GM19452 (cell line): ENCODE measurements around the gene SIVA1.
"Not testable (repeated sequence)": the region's sequence is repeated elsewhere in the genome, so short reads cannot be mapped to it uniquely, and the experiment has no call there.

Experiments used
- ATAC-seq: cut with Tn5 transposase; IDR thresholded peaks from one replicate; pipeline ENCODE4 v1.9.1; 2021; ENCODE audit not compliant: unreplicated experiment

Gene SIVA1

DNA sequence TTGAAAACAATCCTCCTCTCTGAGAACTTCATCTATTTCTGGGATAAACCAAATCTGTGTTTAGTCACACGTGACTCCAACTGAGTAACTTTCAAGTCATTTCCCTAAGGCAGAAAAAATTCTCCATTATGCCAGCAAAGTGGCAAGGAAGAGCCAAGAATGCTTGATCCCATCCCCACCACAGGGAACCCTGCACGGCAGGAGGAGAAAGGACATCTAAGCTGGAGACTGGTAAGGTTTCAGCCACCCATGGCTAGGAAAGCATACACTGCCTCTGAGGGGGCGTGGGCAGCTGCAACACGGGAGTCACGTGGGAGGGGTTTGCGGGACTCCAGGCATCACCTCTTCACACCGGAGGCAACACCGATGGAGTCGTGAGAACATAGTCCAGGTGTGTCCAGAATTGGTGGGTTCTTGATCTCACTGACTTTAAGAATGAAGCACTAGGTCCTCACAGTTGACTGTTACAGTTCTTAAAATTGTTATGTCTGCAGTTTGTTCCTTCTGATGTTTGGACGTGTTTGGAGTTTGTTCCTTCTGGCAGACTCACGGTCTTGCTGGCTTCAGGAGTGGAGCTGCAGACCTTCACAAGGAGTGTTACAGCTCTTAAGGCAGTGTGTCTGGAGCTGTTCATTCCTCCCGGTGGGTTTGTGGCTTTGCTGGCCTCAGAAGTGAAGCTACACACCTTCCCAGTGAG lies 2.7 kb upstream of the SIVA1 start:
- no peak for ATAC-seq

- not testable (repeated sequence) for ATAC-seq
Measured at GRCh38 chr14:104750753-104751057, 2.2 kb upstream of the SIVA1 start.

DNA sequence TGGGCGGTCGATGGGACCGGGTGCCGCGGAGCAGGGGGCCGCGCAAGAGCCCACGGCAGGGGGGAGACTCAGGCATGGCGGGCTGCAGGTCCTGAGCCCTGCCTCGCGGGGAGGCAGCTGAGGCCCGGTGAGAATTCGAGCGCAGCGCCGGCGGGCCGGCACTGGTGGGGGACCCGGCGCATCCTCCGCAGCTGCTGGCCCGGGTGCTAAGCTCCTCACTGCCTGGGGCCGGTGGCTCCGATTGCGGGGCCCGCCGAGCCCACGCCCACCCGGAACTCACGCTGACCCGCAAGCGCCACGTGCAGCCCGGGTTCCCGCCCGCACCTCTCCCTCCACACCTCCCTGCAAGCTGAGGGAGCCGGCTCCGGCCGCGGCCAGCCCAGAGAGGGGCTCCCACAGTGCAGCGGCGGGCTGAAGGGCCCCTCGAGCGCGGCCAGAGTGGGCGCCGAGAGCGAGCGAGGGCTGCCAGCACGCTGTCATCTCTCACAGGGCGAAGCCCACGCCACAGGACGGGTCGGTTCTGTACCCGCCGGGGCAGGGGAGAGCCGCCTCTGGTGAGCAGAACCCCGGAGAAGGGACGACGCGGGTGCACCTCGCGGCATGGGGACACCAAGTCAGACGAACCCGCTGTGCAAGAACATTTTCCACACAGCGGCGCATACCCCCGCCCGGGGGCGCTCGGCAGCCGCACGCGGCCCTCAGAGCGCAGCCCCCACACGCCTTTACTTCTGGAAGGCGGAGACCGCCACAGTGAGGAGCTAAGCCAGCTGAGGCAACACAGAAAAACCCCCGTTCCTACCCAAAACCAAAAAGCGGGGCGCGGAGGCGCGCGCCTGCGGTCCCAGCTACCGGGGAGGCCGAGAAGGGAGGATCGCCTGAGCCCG lies 1.2 kb upstream of the SIVA1 start:
- ATAC-seq = no peak

GRCh38 chr14:104752423-104752734 lies 568 bp upstream of the SIVA1 start:
- peak; percentile 79 for ATAC-seq

GRCh38 chr14:104753528-104754212 lies 723 bp downstream of the SIVA1 start:
- ATAC-seq = no peak

DNA sequence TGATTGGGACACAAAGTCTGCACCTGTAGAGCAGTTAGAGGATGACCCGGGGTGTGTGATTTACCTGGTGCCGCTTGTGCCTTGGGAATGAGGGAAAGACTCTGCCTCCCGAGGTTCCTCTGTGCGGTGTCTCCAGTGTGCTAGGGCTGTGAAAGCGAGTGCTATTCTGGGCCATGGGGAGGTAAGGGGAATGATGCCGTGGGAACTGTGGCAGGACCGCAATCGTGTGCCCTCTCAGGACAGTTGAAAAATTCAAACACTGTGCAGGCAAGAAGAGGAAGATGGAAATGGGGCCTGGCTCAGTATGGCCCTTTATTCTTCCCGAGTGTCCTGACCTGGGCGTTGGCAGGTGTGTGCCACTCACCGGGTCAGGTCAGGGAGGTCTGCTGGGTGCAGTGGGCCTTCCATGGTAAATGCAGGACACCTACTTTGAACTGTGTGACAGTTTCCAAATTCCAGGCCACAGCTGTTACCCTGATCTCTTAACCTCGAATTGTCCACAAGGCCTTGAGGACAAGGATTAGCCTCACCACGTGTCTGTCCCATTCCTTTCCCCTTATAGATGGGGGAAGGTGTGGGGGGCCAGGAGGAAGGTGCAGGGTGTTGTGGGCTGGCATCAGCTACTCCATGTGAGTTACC lies 1.4 kb downstream of the SIVA1 start:
- no peak for ATAC-seq

DNA sequence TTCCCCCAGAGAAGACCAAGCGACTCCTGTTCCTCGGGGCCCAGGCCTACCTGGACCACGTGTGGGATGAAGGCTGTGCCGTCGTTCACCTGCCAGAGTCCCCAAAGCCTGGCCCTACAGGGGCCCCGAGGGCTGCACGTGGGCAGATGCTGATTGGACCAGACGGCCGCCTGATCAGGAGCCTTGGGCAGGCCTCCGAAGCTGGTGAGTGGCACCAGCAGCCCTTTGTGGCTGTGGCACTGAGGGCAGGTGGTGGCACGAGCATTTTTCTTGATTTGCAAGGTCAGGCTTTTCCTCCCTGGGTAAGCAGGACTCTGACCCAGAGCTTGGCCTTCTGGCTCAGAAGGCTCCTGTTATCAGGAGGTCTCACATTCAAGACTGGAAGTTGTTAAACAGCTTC lies 2.7 kb downstream of the SIVA1 start:
- ATAC-seq = no peak

DNA sequence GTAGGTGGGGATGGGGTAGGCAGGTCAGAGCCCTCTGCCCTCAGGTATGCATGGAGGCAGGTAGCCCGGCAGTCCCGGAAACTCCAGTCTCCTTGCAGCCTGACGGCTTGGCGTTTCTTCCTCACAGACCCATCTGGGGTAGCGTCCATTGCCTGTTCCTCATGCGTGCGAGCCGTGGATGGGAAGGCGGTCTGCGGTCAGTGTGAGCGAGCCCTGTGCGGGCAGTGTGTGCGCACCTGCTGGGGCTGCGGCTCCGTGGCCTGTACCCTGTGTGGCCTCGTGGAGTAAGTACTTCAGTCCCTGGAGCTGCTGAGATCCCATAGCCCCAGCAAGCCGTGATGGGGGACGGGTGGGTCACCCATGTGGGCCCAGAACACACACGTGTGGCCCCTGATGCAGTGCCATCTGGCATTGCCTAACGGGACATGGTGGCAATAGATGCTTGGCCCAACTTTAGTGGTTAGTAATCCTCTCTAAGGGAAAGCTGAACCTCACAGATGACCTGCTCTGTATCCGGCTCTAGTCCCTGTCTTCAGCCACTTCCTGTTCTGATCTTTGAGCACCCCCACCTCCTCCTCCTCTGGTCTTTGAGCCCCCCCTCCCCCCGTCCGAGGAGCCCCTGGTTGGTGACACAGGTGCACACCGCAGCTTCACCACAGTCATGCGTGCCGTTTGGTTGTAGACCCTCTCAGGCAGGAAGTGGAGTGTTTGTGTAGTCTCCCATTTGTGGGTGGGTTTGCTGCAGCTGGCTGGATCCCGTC lies 3.7 kb downstream of the SIVA1 start:
- ATAC-seq = no peak

GRCh38 chr14:104757238-104757585 lies 4.3 kb downstream of the SIVA1 start:
- ATAC-seq = no peak

DNA sequence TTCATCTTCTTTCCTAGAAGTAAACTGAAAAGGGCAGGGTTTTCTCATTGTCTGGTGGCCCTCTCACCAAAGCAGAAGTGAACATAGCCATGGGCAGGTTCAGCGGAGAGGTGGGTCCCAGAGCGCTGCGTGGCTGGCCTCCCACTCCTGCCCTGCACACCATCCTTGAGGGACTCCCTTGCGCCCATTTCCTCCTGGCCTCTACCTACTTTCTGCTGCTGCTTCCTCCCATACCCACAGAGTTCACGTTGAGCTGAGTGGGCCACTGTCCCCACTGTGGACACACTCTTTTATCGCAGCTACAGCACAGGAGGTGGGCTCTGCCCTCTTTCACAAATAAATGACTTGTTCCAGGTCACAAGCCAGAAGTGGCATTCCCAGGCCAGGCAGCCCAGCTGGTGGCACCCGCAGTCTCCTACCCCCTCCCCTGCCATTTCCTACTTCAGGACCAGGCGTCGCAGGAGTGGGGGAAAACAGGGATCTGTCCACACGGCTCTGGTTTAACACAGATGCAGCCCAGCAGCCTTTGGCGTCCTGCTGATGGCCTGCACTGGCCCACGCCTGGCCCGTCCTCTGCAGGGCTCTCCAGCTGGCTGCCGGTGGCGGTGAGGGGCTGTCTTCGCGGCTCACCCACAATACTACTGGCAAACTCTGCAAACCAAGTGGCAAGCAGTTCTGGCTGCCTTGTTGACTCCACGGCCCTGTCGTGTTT lies 4.9 kb downstream of the SIVA1 start:
- no peak for ATAC-seq

DNA sequence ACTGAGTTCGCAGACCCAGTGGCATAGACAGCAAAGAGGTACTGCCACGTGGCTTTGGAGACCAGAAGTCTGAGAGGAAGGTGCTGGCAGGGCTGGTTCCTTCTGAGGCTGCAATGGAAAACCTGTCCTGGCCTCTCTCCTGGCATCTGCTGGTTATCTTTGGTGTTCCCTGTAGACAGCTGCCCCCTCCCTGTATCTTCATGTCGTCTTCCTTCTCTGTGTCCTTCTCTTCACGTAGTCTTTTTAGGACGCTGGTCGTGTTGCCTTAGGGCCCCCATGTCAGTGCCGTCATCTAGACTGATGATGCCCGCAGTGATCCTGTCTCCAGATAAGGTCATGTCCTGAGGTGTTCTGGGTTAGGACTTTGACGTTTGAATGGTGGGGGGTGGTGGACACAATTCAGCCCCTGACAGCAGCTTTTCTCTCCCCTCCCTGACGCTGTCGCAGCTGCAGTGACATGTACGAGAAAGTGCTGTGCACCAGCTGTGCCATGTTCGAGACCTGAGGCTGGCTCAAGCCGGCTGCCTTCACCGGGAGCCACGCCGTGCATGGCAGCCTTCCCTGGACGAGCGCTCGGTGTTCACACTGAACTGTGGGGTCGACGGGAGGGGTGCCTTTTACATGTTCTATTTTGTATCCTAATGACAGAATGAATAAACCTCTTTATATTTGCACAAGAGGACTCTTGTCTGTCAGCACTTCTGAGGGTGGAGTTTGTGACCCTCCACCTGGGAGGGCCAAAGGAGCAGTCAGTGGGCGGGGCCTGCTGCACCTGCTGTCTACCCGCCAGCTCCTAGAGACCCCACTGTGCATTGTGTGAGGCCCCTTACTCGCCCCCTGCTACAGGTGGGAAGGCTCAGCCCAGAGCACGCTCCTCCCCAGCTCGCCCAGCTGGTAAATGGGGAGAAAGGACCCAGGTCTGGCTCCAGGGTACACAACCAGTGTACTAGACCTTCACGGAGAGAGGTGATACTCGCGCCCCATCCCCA lies 6.3 kb downstream of the SIVA1 start:
- ATAC-seq = no peak

- ATAC-seq = no peak
Measured at GRCh38 chr14:104765517-104765916, 12.6 kb downstream of the SIVA1 start.

GRCh38 chr14:104766256-104766862 lies 13.4 kb downstream of the SIVA1 start:
- ATAC-seq = no peak

- no peak for ATAC-seq
Measured at GRCh38 chr14:104766863-104767633, 14.1 kb downstream of the SIVA1 start.

DNA sequence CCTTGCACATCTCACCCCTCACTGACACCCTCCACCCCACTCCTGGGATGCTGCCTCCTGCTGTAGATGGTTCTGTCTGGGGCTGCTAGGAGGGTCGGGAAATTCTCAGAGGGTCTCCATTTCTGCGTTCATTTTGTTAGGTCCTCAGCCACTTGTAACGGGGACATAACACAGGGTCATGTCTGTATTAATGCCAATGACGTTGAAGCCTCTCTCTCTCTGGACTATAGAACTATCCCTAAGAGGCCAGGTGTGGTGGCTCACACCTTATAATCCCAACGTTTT lies 14.6 kb downstream of the SIVA1 start:
- ATAC-seq = no peak

- ATAC-seq = peak; percentile 76
Measured at GRCh38 chr14:104768437-104769323, 15.7 kb downstream of the SIVA1 start.

- ATAC-seq = no peak
Measured at GRCh38 chr14:104769324-104770071, 16.6 kb downstream of the SIVA1 start.
